Hepatocyte (in vitro differentiated cells): ENCODE data around the gene ELL. TPM values are rescaled to one million over a fixed set of nuclear protein-coding genes. Genes with fewer than 3 reads are reported as not detected.

Experiments used
- DNase-seq: peaks from one replicate; pipeline ENCODE4 v3.0.0-alpha.2; 2016; ENCODE audit warnings: low spot score
- H2AFZ ChIP-seq: fragments of 200-600 bp; sonication (generic); 2 replicates; pipeline ENCODE4 v1.6.0; 2016; ENCODE audit warnings: antibody characterized with exemption, mild to moderate bottlenecking
- H3K27ac ChIP-seq: fragments of 200-600 bp; sonication (generic); 2 replicates; pipeline ENCODE4 v1.5.1; 2016; ENCODE audit warnings: mild to moderate bottlenecking
- H3K27me3 ChIP-seq: fragments of 200-600 bp; sonication (generic); 2 replicates; pipeline ENCODE4 v1.6.1; 2016
- H3K36me3 ChIP-seq: fragments of 200-600 bp; sonication (generic); replicated peaks from 2 replicates; pipeline ENCODE4 v1.5.1; 2016; ENCODE audit warnings: low read depth; ENCODE audit not compliant: insufficient read depth
- H3K4me1 ChIP-seq: fragments of 200-600 bp; sonication (generic); 2 replicates; pipeline ENCODE4 v1.5.1; 2016; ENCODE audit warnings: mild to moderate bottlenecking, moderate library complexity; ENCODE audit not compliant: insufficient read depth
- H3K4me2 ChIP-seq: fragments of 200-600 bp; sonication (generic); 2 replicates; pipeline ENCODE4 v1.6.0; 2016
- H3K4me3 ChIP-seq: fragments of 200-600 bp; sonication (generic); 2 replicates; pipeline ENCODE4 v1.5.1; 2016; ENCODE audit warnings: mild to moderate bottlenecking
- H3K79me2 ChIP-seq: fragments of 200-600 bp; sonication (generic); 2 replicates; pipeline ENCODE4 v1.6.0; 2017; ENCODE audit warnings: mild to moderate bottlenecking
- H3K9me2 ChIP-seq: fragments of 200-600 bp; sonication (generic); replicated peaks from 2 replicates; pipeline ENCODE4 v1.6.0; 2017; ENCODE audit warnings: mild to moderate bottlenecking; ENCODE audit not compliant: insufficient read depth
- H3K9me3 ChIP-seq: fragments of 200-600 bp; sonication (generic); 2 replicates; pipeline ENCODE4 v1.5.1; 2016; ENCODE audit warnings: low read depth, mild to moderate bottlenecking
- H4K20me1 ChIP-seq: fragments of 200-600 bp; sonication (generic); 2 replicates; pipeline ENCODE4 v1.6.0; 2016; ENCODE audit warnings: mild to moderate bottlenecking; ENCODE audit not compliant: insufficient read depth, poor library complexity, severe bottlenecking
- CTCF ChIP-seq: fragments of 200-600 bp; sonication (generic); IDR thresholded peaks from 2 replicates; pipeline ENCODE4 v1.5.1; 2016; ENCODE audit warnings: antibody characterized with exemption, mild to moderate bottlenecking; ENCODE audit not compliant: poor library complexity
- EZH2 ChIP-seq: fragments of 200-600 bp; sonication (generic); IDR thresholded peaks from 2 replicates; pipeline ENCODE4 v1.6.1; 2016; ENCODE audit warnings: antibody characterized with exemption, mild to moderate bottlenecking, borderline replicate concordance
- EZH2phosphoT487 ChIP-seq: fragments of 200-600 bp; sonication (generic); IDR thresholded peaks from one replicate; pipeline ENCODE4 v1.6.1; 2018; ENCODE audit warnings: antibody characterized with exemption, mild to moderate bottlenecking, low read depth, moderate library complexity; ENCODE audit not compliant: unreplicated experiment, severe bottlenecking
- WGBS: methylation state at CpG from one replicate; pipeline ENCODE4 v1.1.6; 2016; ENCODE audit warnings: low lambda C conversion rate; ENCODE audit errors: missing lambda C conversion rate; 5-methylcytosine and 5-hydroxymethylcytosine counted together
- polyA plus RNA-seq: library from polyadenylated mRNA; unstranded; fragments of >200 nt; fragmentation: Nextera tagmentation; extraction: Ambion mirVana; gene quantifications from 2 replicates; pipeline ENCODE4 v1.2.1, GENCODE V29; 2016
- total RNA-seq: library from RNA; depleted of rRNA; stranded (reverse); fragments of >200 nt; gene quantifications from 2 replicates; pipeline ENCODE4 v1.2.3, GENCODE V29; 2014

Gene ELL
- total and polyA plus RNA-seq, 2 experiments from 2014 or later: 11.0 to 15.0 TPM

GRCh38 chr19:18474366-18474887 lies 47.4 kb downstream of the ELL start:
- 98% methylated on average over 13 of the region's 13 CpGs for whole genome bisulfite sequencing
- Histone ChIP-seq H3K36me3 (no peaks in the 10 kb centered on the region), H2AFZ (no peak overlapping the region), H3K27ac (no peak overlapping the region), H3K4me2 (no peak overlapping the region), H3K4me3 (no peak overlapping the region), H3K79me2 (peaks cover 64% of the 10 kb centered on the region), H3K4me1 (peaks cover 21% of the 10 kb centered on the region), H3K27me3 (no peaks in the 10 kb centered on the region), H3K9me3 (no peaks in the 10 kb centered on the region), H3K9me2 (no peaks in the 10 kb centered on the region), H4K20me1 (peaks cover 45% of the 10 kb centered on the region)
- DNase-seq: no peak
- TF ChIP-seq CTCF (no peak), EZH2phosphoT487 (no peak), EZH2 (no peak)

- peaks cover 21% of the 10 kb centered on the region for H3K4me1 ChIP-seq
- H3K9me3 ChIP-seq: no peaks in the 10 kb centered on the region
- no peak overlapping the region for H3K4me3 ChIP-seq
- H4K20me1 ChIP-seq: peaks cover 46% of the 10 kb centered on the region
- no peak for DNase-seq
- peaks cover 64% of the 10 kb centered on the region for H3K79me2 ChIP-seq
- H3K27me3 ChIP-seq: no peaks in the 10 kb centered on the region
- no peaks in the 10 kb centered on the region for H3K36me3 ChIP-seq
- no peak for TF ChIP-seq EZH2
- WGBS: 95% methylated on average over 7 of the region's 8 CpGs
- H2AFZ ChIP-seq: no peak overlapping the region
- no peak overlapping the region for H3K4me2 ChIP-seq
- no peak overlapping the region for H3K27ac ChIP-seq
- H3K9me2 ChIP-seq: no peaks in the 10 kb centered on the region
These were observed 48.2 kb downstream of the ELL start for GRCh38 chr19:18473706-18474087.

- H3K4me2 ChIP-seq: no peak overlapping the region
- peaks cover 48% of the 10 kb centered on the region for H4K20me1 ChIP-seq
- H3K4me1 ChIP-seq: peaks cover 16% of the 10 kb centered on the region
- no peak overlapping the region for H2AFZ ChIP-seq
- no peaks in the 10 kb centered on the region for H3K27me3 ChIP-seq
- H3K27ac ChIP-seq: no peak overlapping the region
- 89% methylated on average over 8 of the region's 8 CpGs for WGBS
- no peaks in the 10 kb centered on the region for H3K9me3 ChIP-seq
- no peaks in the 10 kb centered on the region for H3K9me2 ChIP-seq
- H3K36me3 ChIP-seq: no peaks in the 10 kb centered on the region
- peaks cover 61% of the 10 kb centered on the region for H3K79me2 ChIP-seq
- no peak overlapping the region for H3K4me3 ChIP-seq
- no peak for DNase-seq
- TF ChIP-seq EZH2 (no peak), CTCF (no peak), EZH2phosphoT487 (no peak)
These were observed 48.7 kb downstream of the ELL start for GRCh38 chr19:18473003-18473705.

- no peak overlapping the region for H3K27ac ChIP-seq
- H4K20me1 ChIP-seq: peaks cover 38% of the 10 kb centered on the region
- H3K79me2 ChIP-seq: peaks cover 53% of the 10 kb centered on the region
- TF ChIP-seq EZH2 (no peak), EZH2phosphoT487 (no peak), CTCF (no peak)
- no peaks in the 10 kb centered on the region for H3K27me3 ChIP-seq
- DNase-seq: no peak
- WGBS: 39% methylated on average over 2 of the region's 2 CpGs
- no peak overlapping the region for H3K4me2 ChIP-seq
- H3K36me3 ChIP-seq: no peaks in the 10 kb centered on the region
- peaks cover 16% of the 10 kb centered on the region for H3K4me1 ChIP-seq
- no peaks in the 10 kb centered on the region for H3K9me2 ChIP-seq
- no peak overlapping the region for H2AFZ ChIP-seq
- no peaks in the 10 kb centered on the region for H3K9me3 ChIP-seq
- no peak overlapping the region for H3K4me3 ChIP-seq
These were observed 51.1 kb downstream of the ELL start for GRCh38 chr19:18470787-18471186.
